HCT116 (cell line): ENCODE data around the gene PRIMA1.

ENCODE experiments used
- CTCF ChIP-seq, 3 experiments: fragments of 200-600 bp in 1 of 3; sonication (generic) in 1 of 3; IDR thresholded peaks in 2 of 3; conservative IDR thresholded peaks in 1 of 3; 2 replicates each; pipeline ENCODE4 v1.5.1; 2012 to 2017; ENCODE audit warnings: low read depth in 2 of 3, low read length in 2 of 3, antibody characterized with exemption in 1 of 3, borderline replicate concordance in 1 of 3, control low read depth in 1 of 3, mild to moderate bottlenecking in 1 of 3, mixed read lengths in 1 of 3, mixed run types in 1 of 3, moderate library complexity in 1 of 3; ENCODE audit not compliant: insufficient read depth in 1 of 3
- EZH2phosphoT487 ChIP-seq: fragments of 200-600 bp; IDR thresholded peaks from 2 replicates; pipeline ENCODE4 v1.6.1; 2018; ENCODE audit warnings: antibody characterized with exemption, borderline replicate concordance
- FOSL1 ChIP-seq: IDR thresholded peaks from 2 replicates; pipeline ENCODE4 v1.6.1; 2012; ENCODE audit warnings: low read depth
- POLR2A ChIP-seq: IDR thresholded peaks from 2 replicates; pipeline ENCODE4 v1.7.0; 2011; ENCODE audit warnings: borderline replicate concordance; ENCODE audit not compliant: insufficient read depth, insufficient read length; ENCODE audit errors: extremely low read depth

DNA sequence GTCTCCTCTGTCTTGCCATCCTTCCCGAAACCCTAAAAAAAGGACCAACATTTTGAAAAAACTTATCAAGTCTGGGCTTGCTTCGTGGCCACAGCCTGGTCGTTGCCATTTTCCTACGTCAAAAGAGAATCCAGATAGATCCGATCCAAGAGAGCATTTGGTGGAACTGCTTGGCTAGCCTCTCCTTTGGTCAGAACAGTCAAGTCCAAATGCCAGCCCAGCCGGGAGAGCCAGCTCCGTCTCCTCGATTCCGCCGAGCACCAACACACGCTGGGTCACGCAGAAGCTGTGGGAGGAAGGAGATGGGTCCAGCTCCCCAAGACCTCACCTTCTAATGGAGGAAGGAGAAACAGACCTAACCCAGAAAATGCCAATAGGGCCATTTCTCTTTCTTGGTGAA, 9.3 kb upstream of the PRIMA1 start:
- TF ChIP-seq CTCF (IDR thresholded peaks at IDR 0.05 in 2 of 3, conservative IDR thresholded peaks at IDR 0.05 in 1 of 3; ENCODE audit: borderline replicate concordance in 1 of 3, insufficient read depth in 1 of 3, low read depth in 2 of 3, low read length in 2 of 3) (no peak), POLR2A (no peak), EZH2phosphoT487 (no peak), FOSL1 (no peak)
